NCI-H1048 (cell line): ENCODE measurements around the gene TBC1D13.
"Not testable (repeated sequence)": the region's sequence is repeated elsewhere in the genome, so short reads cannot be mapped to it uniquely, and the experiment has no call there.

Experiments
- DNase-seq: peaks from one replicate; lab custom pipeline; 2025; lab: John Stamatoyannopoulos, UW

The TBC1D13 gene

DNA sequence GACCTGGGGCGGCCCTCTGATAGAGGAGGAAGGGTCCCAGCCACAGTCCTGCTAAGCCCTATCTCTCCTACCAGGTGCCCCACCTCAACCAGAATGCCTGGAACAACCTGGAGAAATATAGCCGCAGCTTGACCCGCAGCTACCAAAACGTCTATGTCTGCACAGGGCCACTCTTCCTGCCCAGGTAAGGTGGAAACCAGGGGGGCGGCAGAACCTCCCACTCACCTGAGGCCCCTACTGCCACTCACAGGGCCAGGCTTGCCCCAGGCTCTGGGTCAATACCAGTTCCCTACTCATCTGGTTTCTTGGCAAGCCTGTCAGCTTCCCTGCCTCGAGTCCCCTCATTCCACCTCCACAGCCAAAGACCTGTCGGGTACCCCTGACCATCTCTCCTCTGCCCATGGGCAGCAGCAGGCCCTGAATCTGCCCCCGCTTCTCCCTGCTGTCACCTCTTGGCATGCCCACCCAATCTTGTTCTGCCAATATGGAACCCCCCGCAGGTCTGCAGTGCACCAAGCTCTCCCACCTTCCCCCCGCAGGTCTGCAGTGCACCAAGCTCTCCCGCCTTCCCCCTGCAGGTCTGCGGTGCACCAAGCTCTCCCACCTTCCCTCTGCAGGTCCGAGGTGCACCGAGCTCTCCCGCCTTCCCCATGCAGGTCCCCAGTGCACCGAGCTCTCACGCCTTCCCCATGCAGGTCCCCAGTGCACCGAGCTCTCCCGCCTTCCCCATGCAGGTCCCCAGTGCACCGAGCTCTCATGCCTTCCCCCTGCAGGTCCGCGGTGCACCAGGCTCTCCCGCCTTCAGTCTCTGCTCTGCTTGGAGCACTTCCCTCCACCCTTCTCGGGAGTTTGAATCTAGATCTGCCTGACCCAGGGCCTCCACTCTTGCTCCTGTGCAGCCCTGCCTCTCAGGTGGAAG lies 33.9 kb downstream of the TBC1D13 start:
- no peak for DNase-seq

DNA sequence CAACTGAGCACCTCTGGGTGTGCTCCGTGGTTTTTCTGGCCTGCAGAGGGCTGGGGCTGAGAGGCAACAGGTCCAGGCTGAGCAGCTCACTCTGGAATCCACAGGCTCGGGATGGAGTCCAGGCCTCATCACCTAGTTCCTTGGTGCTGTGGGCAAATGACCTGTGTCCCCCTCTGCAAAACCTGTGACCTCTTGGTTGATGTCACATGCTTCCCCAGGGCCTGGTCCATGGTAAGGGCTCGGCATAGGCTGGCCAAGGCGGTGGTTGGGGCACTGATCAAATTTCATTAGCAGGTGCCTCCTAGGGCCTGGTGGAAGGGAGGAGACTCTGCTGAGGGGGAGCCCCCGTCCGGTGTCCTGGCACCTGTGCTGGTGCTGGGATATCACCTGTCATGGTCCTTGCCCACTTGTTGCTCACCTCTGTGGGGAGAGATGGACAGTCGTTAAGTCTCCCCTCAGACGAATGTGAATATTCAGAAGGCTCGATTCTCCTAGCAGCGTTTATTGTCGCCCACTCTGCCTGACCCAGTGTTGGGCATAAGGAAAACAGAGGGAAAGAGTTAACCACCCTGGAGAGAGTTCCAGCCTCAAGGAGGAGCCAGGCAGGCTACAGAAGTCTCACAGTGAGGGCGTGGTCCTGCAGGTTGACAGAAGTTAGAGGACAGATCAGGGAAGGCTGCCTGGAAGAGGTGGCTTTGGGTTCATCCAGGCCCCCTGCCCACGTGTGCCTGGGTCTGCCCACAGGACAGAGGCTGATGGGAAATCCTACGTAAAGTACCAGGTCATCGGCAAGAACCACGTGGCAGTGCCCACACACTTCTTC lies 34.7 kb downstream of the TBC1D13 start:
- DNase-seq, result no peak

DNA sequence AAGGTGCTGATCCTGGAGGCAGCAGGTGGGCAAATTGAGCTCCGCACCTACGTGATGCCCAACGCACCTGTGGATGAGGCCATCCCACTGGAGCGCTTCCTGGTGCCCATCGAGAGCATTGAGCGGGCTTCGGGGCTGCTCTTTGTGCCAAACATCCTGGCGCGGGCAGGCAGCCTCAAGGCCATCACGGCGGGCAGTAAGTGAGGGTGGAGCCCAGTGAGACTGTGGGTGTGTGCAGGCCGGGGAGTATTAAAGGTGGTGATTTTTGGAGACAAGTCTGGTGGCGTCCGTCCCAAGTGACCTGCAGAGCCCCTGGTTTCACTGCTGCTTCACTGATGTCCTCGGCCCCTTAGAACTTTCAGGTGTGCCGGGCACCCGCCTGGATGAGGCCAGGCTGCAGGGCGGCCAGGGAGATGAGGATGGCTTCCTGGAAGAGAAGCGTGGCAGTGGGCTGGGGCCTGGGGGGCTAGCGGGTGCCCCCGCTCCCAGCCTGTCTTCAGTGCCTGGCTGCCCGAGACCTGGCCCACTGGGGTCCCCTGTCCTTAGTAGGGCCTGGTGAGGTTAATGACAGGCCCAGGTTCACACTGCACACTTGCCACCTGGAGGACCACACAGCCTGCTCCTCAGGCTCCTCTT lies 35.5 kb downstream of the TBC1D13 start:
- no peak for DNase-seq

DNA sequence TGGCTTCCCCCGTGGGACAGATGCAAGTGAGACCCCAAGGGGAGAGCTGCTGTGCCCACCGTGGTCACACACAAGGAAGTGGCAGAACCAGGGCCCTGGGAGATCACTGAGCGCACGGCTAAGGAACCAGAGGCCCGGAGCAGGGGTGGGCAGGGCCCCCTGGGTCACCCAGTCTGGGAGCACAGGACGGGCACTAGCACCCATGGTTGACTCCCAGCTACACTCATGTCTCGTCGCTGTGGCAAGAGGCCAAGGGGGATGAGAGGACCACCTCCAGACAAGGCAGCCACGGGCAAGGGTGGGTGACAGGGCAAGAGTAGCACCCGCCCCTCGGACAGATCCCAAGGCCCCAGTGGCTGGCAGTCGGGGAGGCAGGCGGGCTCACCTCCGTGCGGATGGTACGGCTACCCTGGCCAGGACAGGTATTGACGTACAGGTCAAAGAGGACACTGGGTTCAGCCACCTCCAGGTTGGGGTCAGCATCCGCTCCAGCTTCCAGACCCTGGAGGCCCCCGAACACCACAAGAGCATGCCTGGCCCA lies 36.4 kb downstream of the TBC1D13 start:
- DNase-seq, result no peak

DNA sequence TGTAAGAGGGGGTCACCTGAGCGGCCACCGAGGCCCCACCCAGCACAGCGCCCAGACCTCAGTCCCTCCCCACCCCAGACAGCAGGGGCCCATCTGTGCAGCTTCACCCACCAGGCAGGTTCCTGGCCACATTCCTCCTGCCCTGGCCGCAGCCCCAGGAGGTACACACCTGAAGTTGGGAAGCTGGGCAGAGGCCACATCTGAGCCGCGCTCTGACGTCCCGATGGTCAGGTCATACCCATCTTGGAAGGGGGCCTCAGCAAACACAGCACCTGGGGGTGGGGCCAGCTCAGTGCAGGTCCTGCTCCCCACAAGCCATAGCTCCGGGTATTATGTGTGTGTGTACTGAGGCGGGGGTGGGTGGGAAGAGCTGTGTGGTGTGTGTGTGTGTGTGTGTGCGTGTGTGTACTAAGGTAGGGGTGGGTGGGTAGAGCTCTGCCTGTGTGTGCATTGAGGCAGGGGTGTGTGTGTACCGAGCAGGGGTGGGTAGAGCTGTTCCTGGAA lies 36.9 kb downstream of the TBC1D13 start:
- DNase-seq, result no peak

DNA sequence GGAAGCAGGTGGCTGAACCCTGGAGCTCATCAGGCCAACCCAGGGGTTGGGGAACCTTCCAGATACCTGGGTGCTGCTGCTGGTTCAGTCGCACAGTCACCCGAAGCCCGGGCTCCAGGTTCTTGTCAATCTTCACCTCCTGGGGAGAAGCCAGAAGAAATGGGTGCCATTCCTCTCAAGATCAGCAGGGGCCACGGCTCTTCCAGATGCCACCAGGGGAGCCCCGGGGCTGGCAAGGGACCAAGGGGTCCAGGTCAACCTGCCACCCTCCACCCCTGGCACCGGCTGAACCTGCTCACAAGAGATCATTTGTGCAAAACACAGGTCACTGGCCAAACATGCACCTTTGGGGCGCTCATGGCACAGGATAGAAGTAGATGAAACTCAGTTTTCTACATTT lies 37.9 kb downstream of the TBC1D13 start:
- no peak for DNase-seq

DNA sequence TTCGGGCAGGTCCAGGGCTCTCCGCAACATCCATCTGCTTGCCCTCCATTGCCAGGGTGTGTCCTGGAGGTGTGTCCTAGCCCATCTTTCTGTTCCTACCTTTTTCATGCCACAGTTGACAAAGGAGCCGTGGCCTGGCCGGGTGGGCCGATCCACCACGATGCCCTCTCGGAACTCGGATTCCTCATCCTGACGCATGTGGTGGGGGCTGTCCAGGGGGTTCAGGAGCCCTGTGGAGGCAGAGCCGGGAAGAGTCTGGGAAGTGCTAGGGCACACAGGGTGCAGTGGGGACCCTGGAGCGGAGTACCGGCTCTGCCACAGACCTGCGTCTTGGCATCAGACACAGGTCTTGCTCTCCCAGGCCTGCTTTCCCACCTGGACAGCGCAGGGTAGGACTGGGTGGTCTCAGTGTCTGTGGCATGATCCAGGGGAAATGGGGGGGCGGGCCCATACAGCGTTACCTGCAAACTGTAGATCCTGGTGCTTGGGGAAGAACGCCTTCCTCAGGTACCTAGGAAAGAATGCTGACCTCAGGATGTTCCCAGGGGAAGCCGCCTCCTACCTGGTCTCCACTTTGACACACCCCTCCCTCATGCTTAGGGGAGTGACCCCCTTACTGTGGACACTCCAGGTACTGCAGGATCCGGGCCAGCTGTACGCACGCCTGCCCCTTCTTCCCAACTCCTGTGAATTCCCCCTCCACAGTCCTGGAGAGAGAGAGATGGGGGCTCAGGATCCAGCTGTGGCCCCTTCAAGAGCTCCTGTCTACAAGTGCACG lies 39.1 kb downstream of the TBC1D13 start:
- no peak for DNase-seq

DNA sequence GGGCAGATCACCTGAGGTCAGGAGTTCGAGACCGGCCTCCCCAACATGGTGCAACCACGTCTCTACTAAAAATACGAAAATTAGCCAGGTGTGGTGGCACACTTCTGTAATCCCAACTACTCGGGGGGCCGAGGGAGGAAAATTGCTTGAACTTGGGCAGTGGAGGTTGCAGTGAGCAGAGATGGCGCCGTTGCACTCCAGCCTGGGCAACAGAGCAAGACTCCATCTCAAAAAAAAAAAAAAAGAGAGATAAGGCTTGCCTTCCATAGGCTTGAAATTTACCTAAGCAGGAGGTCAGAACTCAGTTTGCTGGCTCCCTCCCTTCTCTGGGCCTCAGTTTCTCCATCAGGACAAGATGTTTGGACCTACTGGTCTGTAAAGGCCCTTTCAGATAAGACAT lies 41.2 kb downstream of the TBC1D13 start:
- DNase-seq, result no peak

DNA sequence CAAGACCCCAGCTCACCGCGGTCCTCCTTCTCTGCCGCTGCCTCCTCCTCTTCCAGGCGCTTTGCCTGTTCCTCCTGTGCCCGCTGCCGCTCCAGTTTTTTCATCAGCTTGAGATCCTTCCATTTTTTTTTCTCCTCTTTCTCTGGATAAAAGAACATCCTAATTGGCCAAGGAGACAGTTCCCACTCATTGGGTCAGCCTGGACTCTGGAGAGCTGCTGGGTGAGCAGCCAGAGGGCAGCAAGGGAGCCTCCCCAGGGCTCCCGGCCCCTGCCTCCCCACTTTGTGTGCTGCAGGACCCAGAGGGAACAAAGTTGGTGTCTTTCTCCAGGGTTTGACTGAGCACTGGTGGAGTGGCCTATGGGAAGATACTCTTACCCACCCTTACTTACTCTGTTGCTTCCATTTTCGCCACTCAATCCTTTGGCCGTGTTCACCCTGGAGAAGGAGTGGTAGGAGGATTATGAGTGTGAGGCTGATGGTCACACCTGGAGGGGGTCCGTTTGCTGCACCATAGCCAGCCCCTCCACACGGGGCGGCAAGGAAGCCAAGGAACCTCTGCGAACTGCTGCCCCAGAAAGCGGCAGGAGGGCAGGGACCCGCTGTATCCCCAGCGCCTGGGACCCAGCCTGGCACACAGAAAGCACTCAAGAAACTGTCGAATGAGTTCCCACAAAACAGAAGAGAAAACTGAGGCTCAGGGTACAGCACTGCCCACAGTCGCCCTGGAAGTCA lies 41.8 kb downstream of the TBC1D13 start:
- no peak for DNase-seq

DNA sequence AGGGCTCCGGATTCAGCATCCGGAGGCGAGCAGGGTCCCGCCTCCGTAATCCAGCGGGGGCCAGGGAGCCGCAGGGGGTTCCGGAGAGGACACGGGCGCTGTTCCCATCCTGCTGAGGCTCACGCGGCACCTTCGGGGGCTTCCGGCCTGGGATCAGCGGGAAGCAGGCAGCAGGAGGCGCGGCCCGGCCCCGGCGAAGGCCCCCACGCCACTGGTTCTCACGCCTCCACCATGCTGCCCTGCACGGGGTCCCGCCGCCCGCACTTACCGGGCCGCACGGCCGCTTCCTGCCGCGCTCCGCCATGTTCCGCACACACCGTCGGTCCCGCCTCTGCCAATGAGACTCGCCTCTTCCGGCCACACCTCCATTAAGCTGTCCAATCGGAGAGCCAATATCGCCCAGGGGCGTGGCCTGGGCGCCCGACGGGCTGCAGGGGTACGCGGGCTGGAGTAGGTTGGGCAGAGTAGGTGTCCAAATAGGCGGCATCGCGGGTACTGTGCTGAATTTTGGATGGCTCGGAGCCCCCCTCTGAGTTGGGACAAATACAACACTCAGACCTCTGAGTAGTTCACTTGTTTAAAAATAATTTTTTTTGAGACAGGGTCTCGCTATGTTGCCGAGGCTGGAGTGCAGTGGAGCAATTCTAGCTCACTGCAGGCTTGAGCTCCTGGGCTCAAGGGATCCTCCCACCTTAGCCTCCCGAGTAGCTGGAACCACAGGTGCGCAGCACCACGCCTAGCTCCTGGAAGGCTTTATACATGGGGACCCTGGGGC lies 42.6 kb downstream of the TBC1D13 start, which contains the start of gene SPOUT1:
SPOUT1 (minus strand) TSS at position 318 of the 775 bp plus-strand sequence; CDS start at position 304, 14 bp downstream.
- DNase-seq, result peak; percentile 67

DNA sequence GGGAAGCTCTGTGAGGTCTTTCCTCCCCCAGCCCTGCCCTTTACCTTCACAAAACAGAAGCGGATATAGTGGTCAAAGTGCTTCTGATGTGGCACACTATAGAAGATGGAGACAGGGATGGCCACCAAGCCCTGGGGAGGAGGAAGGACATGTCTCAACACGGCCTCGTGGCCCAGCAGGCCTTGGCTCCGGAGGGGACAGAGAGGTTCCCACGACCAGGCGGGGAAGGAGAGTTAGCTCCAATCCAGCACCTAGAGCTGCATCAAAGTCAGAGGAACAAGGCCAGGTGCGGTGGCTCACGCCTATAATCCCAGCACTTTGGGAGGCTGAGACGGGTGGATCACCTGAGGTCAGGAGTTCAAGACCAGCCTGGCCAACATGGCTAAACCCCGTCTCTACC lies 46.6 kb downstream of the TBC1D13 start:
- no peak for DNase-seq

DNA sequence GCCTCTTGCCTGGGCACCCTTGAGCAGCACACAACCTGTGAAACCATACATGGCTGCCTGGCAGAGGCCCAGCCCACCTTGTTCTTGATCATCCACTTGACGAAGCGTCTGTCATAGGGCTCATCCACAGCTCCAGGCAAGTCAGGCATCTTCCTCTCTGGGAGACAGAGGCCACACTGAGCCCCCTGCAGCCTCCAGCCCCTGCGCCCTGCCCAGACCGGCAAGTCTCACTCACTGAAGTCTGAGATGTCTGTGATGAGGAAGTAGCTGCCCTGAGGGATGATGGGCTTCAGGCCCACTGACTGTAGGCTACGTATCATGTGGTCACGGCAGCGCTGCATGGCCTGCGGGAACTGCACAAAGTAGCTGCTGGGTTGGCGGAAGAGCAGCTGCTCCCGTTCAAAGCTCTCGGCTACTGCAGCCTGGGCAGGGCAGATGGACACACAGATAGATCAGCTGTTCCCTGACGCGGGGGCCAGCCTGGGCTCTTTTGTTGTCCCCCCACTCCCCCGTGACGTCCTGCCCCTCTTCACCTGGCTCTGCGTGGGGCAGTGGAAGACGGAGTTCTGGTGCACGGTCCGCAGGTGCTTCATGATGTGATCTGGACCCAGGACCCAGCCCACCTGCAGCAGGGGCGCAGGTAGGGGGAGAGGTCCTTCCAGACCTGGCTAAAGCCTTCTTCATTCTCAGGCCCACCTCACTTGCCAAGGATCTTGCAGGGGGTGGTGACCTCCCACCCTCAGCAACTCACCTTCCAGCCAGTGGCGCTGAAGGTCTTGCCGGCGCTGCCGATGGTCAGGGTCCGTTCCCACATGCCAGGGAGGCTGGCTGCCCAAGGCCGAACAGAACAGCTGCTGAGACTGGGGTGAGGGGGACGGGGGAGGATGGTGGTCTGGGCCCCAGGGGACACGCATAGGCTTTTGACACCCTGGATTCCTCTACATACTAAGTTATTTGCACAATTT lies 48.5 kb downstream of the TBC1D13 start:
- no peak for DNase-seq

DNA sequence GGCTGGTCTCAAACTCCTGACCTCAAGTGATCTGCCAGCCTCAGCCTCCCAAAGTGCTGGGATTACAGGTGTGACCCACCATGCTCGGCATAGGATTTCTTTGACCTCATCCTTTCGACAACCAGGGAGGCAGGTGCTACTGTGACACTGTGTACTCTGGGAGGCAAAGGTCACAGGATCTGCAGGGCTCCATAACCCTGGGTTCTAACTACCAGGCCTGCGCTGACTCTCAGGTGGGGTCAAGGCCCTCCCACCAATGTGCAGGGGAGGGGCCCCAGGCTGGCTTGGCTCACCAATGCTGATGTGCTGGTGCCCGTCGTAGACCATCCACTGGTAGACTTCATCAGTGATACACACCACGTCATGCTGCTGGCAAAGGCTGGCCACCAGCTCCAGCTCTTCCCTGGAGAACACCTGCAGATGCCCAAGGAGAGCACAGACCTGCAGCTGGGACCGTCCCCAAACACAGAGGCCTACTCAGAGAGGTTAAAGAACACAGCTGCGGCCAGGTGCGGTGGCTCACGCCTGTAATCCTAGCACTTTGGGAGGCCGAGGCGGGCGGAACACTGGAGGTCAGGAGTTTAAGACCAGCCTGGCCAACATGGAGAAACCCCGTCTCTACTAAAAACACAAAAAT lies 49.6 kb downstream of the TBC1D13 start:
- no peak for DNase-seq

DNA sequence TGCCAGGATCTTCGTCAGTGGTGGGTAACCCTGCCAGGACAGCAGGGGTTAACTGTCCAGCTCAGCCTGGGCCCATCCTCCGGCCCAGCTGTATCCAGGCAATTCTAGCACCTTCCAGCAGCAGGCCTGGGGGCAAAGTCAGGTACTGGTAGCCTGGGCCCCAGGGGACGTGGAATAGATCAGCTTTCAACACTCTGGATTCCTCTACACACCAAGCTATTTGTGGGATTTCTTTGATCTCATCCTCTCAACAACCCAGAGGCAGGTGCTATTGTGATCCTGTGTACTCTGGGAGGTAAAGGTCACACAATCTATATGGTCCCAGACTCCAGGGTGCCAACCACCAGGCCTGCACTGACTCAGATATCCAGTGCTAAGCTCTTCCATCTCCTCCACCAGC lies 51.3 kb downstream of the TBC1D13 start:
- no peak for DNase-seq

DNA sequence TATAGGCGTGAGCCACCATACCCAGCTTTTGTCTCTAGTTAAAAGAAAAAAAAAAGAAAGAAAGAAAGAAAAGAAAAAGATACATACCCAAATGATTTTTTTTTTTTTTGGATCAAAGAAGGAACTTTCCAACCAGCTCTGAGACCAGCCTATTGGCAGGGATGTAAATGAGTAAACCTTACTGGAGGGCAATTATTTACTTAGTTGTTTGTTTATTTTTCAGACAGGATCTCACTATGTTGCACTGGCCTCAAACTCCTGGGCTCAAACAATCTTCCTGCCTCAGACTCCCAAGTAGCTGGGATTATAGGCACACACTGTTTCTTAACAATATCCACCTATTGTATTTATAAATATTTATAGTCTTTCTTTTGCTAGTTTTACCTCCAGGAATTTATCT lies 53.5 kb downstream of the TBC1D13 start:
- DNase-seq, result no peak

DNA sequence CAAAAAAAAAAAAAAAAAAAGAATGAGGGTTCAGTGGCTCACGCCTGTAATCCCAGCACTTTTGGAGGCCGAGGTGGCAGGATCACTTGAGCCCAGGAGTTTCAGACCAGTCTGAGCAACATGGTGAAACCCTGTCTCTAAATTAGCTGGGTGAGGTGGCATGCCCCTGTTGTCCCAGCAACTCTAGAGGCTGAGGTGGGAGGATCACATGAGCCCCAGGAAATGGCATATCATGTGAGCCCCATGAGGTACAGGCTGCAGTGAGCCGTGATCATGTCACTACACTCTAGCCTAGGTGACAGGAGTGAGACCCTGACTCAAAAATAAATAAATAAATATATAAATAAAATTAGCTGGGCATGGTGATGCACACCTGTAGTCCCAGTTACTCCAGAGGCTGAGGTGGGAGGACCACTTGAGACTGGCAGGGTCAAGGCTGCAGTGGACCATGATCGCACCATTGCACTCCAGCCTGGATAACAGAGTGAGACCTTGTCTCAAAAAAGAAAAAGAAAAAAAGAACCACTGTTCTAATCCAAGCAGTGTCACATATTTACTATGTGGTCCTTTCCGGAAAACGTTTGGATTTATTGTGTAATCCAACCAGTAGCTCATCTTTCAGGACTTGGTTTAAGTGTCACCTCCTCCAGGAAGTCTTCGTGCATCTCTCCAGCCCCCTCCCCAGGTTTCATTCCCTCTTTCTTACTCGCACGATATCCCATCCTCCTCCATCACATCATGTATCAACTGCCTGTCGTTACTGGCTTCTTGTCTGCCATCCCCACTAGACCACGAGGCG lies 54.8 kb downstream of the TBC1D13 start:
- no peak for DNase-seq

DNA sequence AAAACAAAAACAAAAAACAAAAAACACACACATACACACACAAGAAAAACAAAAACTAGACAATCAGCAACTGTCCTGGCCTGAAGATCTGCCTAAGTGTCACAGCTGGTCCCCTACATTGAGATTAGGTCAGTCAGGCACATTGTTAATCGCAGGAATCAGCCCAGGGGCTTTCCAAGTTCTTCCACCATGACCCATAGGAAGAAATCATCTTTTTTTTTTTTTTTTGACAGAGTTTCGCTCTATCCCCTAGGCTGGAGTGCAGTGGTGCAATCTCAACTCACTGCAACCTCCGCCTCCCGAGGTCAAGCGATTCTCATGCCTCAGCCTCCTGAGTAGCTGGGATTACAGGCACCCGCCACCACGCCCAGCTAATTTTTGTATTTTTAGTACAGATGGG lies 56.1 kb downstream of the TBC1D13 start:
- not testable (repeated sequence) for DNase-seq
